HG02884 (cell line): ENCODE results near the gene SELENOF.

Experiments used
- ATAC-seq: cut with Tn5 transposase; IDR thresholded peaks from one replicate; pipeline ENCODE4 v1.9.1; 2021; ENCODE audit warnings: mild to moderate bottlenecking, moderate library complexity; ENCODE audit not compliant: unreplicated experiment

The SELENOF gene

DNA sequence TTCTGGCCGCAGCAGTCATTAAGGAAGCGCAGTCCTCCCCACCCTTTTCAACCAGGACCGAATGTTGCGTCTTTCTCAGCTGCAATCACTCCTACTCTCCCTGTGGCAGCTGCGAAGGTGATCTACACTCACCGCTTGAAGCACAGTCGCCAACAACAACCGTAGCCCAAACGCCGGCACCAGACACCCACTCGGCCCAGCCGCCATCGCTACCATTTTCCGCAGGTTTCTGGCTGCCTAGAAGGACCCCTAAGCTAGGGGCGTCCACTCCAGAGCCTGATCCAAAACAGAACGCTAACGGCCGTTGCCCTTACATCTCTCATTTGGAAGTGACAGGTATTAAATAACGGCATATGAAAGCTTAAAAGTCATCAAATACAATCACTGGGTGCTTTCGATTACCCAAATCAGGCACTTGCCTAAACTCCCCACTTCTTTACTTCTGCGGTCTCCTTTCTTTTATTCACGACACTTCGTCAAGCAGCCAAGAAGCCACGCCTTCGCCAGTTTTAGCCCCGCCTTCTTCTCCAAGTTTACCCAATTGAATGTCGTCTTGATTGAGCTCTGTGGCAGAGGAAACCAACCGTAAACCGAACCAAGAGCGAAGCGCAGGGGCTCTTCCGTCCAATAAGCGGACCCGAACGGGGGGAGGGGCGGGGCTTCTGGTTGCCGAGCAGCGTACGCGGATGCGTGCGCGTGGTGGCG lies at the start of gene SELENOF:
Gene SELENOF (minus strand): TSS at position 231 of the 705 bp plus-strand sequence. CDS start 15 bp downstream, at position 216.
- ATAC-seq: peak; percentile 84

DNA sequence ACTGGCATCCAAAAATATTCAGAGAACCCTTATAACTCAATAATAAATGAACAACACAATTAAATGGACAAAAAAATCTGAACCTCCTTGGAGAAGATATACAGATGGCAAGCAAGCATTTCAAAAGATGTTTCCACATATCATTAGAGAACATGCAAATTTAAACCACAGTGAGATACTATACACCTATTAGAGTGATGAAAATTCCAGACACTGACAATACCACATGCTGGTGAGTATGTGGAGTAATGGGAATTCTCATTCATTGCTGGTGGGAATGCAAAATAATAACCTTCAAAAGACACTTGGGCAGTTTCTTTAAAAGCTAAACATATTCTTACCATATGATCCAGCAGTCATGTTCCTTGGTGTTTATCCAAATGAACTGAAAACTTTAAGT lies 46.6 kb upstream of the SELENOF start:
- no peak for ATAC-seq

DNA sequence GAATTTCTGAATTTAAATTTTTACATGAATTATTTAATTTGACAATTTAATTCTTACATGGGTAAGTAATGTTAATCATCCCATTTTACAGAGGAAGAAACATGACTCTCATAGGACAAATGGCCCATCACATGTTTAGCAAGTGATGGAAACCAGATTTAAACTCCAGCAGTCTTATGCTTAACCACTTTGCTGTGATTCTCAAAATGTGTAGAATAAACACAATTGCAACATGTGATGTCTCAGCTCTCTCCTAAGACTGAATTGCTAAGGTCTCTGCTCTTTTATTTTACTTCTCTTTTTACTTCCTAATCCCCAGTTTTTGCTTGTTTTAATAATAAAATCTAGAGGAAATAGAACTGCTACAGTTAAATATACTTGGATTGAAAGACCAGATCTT lies 43.3 kb upstream of the SELENOF start:
- ATAC-seq: no peak

DNA sequence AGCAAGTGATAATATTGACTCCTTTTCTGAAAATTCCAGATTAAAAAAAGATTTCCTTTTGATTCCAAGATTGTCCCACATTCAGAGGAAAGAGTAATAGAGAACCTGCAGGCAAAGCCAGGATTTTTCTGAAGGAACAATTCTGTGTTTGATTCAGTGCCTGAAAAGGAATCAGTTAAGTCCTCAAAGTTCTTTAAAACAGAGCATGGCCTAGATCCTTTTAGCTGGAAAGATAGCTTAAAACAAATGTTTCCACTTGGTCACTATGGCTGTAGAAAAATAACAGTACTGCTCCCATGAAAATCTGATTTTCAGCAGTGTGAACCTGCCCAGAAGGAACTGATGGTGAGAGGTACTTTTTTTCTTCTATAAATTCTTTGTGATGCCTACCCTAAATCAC lies 42.3 kb upstream of the SELENOF start:
- ATAC-seq: no peak

DNA sequence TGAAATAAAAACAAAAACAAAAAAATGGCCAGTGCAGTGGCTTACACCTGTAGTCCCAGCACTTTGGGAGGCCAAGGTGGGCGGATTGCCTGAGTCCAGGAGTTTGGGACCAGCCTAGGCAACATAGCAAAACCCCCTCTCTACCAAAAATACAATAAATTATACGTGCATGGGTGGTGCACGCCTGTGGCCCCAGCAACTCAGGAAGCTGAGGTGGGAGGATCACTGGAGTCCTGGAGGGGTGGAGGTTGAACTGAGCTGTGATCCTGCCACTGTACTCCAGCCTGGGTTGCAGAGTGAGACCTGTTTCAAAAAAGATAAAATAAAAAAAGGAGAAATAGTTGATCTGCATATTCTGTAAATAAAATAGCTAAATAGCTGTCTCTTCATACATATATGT lies 41.8 kb upstream of the SELENOF start:
- ATAC-seq: no peak

DNA sequence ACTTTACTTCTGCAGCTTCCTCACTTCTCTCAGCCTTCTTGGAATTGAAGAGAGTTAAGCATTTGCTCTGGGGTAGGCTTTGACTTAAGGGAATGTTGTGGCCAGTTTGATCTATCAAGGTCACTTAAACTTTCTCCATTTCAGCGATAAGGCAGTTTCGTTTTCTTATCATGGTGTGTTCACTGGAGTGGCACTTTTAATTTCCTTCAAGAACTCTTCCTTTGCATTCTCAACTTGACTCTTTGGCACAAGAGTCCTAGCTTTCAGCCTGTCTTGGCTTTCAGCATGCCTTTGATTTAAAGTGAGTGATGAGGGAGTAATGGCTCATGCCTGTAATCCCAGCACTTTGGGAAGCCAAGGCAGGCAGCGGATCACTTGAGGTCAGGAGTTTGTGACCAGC lies 39.2 kb upstream of the SELENOF start:
- ATAC-seq: no peak

DNA sequence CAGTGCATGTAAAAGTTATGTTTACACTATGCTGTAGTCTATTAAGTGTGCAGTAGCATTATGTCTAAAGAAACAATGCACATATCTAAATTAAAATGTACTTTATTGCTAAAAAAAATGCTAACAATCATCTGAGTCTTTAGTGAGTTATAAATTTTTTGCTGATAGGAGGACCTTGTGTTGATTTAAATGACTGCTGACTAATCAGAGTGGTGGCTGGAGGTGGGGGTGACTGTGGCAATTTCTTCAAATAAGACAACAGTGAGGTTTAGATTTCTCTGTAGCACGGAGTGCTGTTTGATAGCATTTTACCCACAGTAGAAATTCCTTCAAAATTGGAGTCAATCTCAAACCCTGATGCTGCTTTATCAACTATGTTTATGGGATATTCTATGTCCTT lies 37.5 kb upstream of the SELENOF start:
- ATAC-seq: no peak

DNA sequence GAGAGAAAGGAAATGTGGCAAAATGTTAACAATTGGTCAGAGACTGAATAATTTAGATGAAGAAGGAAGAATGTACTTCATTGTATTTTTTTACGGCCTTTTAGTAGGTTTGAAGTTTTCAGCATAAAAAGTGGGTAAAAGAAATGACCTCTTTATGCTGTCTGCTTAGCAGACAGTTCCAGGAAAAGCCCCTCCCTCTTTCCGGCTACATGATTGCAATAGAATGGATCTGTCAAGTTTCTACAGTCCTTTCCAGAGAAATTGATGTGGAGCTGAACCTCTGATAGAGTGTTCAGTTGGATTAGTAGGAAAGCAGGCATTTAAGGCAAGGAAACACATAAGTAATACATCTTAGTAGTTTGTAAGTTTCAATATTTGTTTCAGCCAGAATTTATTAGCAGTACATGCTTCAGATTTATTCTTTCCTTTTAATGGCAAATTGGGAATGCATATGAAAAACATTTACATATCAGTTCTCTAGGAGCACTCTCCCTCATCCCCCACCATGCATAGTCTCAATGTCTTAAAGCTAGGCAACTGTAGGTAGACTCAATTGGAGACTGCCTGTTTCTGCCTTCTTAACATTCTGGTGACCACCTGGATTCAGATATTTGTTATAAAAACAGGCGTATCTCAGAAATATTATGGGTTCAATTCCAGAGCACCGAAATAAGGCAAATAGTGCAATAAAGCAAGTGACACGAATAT lies 36.9 kb upstream of the SELENOF start:
- no peak for ATAC-seq

DNA sequence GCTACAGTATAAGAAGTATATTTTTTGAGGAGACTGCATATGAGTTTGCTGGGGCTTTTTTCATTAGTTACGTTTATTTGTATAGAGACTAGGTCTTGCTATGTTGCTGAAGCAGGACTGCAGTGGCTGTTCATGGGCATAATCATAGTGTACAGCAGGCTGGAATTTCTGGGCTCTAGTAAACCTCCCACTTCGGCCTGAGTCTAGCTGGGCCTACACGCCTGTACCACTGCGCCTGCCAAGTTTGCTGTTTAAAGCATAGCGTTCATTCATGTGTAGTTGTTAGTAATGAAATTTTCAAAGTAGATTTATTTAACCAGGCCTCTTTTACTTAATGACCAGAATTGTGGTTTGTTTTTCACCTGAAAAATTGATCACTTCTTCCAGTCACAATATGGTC lies 34.3 kb upstream of the SELENOF start:
- no peak for ATAC-seq

DNA sequence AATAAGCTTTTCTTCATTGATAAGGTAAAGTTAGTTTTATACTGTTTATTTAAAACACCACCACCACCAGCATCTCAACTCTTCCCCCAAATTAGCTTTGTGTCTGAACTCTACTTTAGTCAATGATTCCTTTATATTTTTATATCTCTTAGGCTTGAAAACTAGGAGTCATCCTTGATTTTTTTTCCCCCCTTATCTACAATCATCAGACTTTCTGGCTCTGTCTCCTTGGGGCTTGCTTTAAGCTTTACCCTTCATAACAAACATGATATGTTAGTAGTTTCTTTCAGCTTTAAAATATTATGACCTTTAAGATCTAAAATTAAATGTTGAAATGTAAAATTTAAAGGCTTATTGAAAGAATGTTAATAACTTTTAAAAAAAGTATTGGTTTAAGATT lies 28.8 kb upstream of the SELENOF start:
- no peak for ATAC-seq

DNA sequence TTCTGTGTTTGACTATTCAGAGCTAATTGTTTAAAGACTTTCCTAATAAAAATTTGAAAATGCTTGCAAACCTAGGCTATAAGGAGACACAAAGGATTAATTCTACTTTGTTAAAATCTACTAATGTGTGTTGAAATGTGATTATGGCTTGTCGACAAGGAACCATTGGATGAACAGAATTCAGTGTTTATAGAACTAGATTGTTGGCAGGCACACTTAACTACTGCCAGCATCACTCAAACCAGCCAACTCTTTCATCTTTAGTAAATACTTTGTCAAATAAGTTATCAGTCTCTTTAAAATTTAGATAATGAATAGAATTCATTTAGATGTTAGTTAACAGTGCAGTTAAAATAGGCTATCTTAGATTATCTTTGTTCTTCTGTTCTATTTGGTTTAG lies 28.1 kb upstream of the SELENOF start:
- ATAC-seq: no peak

DNA sequence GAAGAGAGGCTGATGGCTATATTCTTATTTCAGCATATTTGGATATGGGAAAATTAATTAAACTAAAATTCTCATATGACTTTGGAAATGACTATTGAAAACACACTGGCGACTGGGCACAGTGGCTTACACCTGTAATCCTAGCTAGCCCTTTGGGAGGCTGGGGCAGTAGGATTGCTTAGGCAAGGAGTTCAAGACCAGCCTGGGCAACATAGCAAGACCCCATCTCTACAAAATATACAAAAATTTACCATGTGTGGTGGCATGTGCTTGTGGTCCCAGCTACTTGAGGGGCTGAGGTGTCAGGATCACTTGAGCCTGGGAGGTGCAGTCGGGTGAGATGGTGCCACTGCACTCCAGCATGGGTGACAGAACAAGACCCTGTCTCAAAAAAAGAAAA lies 26.7 kb upstream of the SELENOF start:
- no peak for ATAC-seq

DNA sequence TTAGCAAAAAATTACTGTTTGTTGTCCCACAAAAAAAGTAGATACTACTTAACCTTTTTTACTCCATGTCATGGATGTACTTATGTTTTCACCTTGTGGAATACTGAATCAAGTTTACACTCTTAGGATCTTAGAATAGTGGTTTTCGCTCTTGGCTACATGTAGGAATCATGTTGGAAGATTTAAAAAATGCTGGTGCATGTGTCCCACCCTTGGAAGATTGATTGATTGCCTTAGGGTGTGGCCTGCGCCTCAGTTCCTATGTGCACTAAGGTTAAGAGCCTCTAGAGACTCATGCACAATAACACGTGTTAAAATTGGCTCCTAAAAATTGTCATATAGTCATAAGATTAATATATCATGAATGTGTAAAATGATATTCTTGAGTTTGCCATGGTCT lies 25.5 kb upstream of the SELENOF start:
- no peak for ATAC-seq

DNA sequence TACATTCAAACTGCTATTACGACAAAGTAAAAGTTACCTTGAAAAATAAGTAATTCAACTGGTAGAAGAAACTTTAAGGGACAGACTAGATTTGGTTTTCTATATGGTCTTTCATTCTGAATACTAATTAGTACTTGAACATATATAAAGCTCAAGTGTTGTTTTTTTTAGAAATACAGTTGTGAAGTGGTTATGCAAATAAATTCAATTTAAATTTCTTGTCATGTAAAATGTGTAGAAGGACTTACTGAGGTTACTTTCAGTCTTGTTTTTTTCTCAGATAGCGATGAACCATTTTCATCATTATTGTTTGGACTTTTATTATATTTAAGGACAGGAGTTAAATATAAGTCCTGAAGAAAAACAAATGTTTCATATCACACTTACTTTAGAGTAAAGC lies 24.9 kb upstream of the SELENOF start:
- ATAC-seq: no peak

DNA sequence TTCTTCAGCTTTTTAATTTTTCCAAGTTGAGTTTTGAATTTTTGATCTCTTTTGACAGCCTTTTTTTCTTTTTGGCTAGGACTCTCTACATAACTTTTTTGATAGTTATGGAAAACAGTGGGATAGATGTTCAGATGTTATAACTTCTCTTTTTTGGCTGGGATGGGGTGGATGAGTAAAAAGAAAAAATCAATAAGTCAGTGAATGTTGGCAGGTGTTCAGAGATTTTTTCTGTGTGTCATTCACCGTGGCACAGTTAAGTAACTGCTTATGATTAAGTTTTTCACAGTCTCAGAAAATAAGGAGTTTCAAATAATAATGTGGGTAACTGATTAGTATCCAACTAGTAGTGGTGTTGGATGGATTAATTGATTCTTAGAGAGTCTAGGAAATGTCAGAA lies 24.5 kb upstream of the SELENOF start:
- ATAC-seq: no peak

DNA sequence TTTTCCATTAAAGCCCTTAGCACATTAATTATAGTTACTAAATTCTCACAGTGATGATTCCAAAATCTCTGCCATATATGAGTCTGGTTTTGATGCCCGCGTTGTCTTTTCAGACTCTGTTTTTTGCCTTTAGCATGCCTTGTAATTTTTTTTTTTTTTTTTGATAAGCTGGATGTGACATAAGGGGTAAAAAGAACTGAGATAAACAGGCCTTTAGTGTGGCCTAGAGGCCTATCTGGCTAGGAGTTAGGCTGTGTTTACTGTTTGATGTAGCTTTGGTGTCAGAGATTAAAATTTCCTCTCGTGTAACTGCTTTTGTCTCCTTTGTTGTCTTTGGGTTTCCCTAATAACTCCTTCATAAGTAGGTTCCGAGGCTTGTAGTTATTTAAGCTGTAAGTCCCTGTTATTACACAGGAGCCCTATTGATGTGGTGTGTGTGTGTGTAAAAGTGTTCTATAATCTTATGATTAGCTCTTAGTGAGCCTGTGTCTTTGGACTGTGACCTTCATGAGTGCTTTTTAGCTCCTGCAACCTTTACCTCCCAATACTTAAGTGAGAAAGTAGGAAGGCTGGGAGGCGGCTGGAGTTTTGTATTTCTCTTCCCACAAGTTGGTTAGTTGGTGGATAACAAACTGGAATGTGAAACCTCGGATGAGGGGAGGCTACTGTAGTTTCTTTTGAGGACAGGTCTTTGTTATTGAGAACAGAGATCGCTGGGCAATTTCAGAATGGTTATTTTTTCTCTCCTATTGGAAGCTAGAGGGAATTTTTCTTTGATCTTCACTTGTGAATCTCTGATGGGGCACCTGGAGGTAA lies 19.8 kb upstream of the SELENOF start:
- no peak for ATAC-seq

DNA sequence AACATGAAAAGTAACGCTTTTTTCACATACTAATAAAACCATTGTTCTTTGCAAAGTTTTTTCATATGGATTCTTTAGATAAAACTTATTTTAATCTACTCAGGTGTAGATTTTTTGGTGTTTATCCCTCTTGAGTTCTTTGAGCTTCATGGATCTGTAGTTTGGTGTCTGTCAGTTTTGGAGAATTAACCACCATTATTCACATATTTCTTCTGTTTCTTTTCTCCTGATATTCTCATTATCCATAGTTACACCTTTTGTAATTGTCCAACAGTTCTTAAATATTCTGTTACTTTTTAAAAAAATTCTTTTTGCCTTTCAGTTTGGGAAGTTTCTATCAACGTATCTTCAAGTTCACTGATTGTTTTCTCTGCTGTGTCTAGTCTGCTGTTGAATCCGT lies 19.1 kb upstream of the SELENOF start:
- no peak for ATAC-seq

DNA sequence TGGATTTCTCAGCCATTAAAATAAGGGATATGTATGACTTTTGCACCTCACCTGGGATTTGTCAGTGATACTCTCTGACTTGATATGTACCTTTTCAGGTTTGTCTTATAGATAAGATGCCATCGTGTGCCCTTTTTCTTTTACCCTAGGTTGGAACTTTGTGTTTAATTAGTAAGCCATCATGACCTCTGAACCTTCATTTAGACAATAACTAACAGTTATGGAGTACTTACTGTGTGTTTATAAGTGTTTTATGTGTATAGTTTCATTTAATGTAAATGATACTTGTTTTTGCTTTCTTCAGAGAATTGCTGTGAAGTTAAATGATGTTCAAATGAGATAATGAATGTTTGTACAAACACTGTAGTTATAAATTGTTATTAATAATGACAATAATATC lies 14.9 kb upstream of the SELENOF start:
- ATAC-seq: no peak

DNA sequence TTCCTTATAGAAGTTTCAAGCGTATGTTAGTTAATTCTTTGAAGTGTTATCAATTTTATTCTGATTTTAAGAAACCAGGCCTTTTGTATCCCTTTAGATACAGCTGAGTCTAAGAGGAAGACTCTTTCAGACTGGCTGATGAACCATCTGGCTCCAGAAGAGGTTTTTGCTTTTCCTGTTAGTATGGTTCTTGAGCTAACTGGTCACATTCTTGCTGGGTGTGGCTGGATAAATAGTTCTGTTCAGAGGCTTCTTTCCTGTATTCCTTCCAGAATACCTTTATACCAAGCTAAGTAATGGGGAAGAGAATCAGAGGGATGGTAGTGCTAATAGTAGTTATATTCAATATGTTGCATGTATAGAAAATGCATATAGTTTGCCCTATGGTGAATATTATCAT lies 13.0 kb upstream of the SELENOF start:
- ATAC-seq: no peak

DNA sequence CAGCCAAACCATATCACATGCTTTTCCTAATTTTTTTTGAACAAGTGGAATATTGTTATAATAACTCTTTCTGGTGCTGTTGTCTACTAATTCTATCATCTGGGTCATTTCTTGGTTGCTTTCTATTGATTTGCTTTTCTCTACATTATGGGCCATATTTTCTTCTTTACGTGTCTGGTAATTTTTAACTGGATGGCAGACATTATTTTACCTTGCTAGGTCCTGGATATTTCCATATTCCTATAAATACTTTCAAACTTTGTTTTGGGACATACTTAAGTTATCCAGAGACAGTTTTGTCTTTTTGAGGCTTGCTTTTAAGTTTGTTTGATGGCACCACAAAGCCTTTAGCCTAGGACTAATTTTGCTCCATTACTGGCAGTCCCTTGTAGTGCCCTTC lies 11.8 kb upstream of the SELENOF start:
- no peak for ATAC-seq

DNA sequence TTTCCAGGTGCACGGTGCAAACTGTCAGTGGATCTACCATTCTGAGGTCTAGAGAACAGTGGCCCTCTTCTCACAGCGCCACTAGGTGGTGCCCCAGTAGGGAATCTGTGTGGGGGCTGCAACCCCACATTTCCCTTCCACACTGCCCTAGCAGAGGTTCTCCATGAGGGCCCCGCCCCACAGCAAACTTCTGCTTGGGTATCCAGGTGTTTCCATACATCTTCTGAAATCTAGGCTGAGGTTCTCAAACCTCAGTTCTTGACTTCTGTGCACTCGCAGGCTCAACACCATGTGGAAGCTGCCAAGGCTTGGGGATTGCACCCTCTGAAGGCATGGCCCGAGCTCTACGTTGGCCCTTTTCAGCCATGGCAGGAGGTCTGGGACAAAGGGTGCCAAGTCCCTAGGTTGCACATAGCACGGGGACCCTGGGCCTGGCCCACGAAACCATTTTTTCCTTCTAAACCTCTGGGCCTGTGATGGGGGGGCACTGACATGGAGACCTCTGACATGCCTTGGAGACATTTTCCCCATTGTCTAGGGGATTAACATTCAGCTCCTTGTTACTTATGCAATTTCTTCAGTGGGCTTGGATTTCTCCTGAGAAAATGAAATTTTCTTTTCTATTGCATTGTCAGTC lies 10.5 kb upstream of the SELENOF start:
- no peak for ATAC-seq
